ENCODE results near the gene ATXN2. TPM values are rescaled to one million over a fixed set of nuclear protein-coding genes. Genes with fewer than 3 reads are reported as not detected.
A peak's percentile ranks its signal among the peaks of the same experiment; 100 is the strongest.

Gene ATXN2
- total RNA-seq, 1 experiment from 2014 or later: 72.9 TPM

GRCh38 chr12:111451649-111452129 lies 147.4 kb downstream of the ATXN2 start:
- no peak overlapping the region for H3K23ac ChIP-seq (ENCODE audit: insufficient read length, low read depth, low read length)
- no peak overlapping the region for H2BK12ac ChIP-seq (ENCODE audit: insufficient read length, low read depth, low read length)
- H3K56ac ChIP-seq (ENCODE audit: insufficient read length, low read depth, low read length): no peak overlapping the region
- no peak overlapping the region; a peak in 1 of 7 replicates for H3K27ac Mint-ChIP-seq
- H2BK5ac ChIP-seq (ENCODE audit: insufficient read length, low read length): no peak overlapping the region
- H3K27ac ChIP-seq (ENCODE audit: insufficient read length, low read depth, low read length): no peak overlapping the region
- no CpG with 5 or more reads among the region's 6 CpGs for WGBS (ENCODE audit: extremely low coverage, insufficient read length, low lambda C conversion rate)
- H3K23me2 ChIP-seq (ENCODE audit: insufficient read length, low read depth, low read length, poor library complexity, severe bottlenecking): no peaks in the 10 kb centered on the region
- no peaks in the 10 kb centered on the region for H3K27me3 ChIP-seq (ENCODE audit: insufficient read depth, low read length)
- no peaks in the 10 kb centered on the region for H3K4me1 ChIP-seq (ENCODE audit: insufficient read depth, low read length)
- no peak overlapping the region for H3K9ac ChIP-seq (ENCODE audit: extremely low read depth, insufficient read length, low read length)
- H3K4me1 Mint-ChIP-seq: no peaks in the 10 kb centered on the region
- no peaks in the 10 kb centered on the region for H4K20me1 ChIP-seq (ENCODE audit: control insufficient read depth, insufficient read depth, insufficient read length)
- H2BK20ac ChIP-seq (ENCODE audit: low read depth, low read length, poor library complexity, severe bottlenecking): no peak overlapping the region
- peak; percentile 86 for TF ChIP-seq CTCF (conservative IDR thresholded peaks at IDR 0.05)
- no peak overlapping the region for H3K4me3 Mint-ChIP-seq
- H3K9me3 ChIP-seq (ENCODE audit: control insufficient read depth, low read depth, low read length): no peaks in the 10 kb centered on the region
- no peak overlapping the region for H4K91ac ChIP-seq (ENCODE audit: insufficient read length, low read depth, low read length)
- no peak overlapping the region for H4K8ac ChIP-seq (replicated peaks; ENCODE audit: insufficient read length, low read depth, low read length)
- no peak overlapping the region for H4K5ac ChIP-seq (ENCODE audit: insufficient read length, low read depth, low read length)
- no peak overlapping the region for H3K18ac ChIP-seq (ENCODE audit: insufficient read length, low read depth, low read length)
- H2AK5ac ChIP-seq (ENCODE audit: insufficient read length, low read length): no peak overlapping the region
- H3K36me3 Mint-ChIP-seq (ENCODE audit: insufficient read depth in 1 of 3, low read depth in 3 of 3): peaks cover 39 to 83% (median 65%) of the 10 kb centered on the region in 3 experiments; a peak in 6 of 7 replicates
- H3K27me3 Mint-ChIP-seq (ENCODE audit: low read depth): no peaks in the 10 kb centered on the region
- no peaks in the 10 kb centered on the region for H3K9me3 Mint-ChIP-seq
- H3K4me2 ChIP-seq (ENCODE audit: insufficient read depth, insufficient read length, low read length): no peak overlapping the region
- no peak overlapping the region for H3T11ph ChIP-seq (ENCODE audit: low read length)
- DNase-seq: no peak
- H3K79me1 ChIP-seq (ENCODE audit: insufficient read depth, low read depth, low read length, poor library complexity, severe bottlenecking): no peaks in the 10 kb centered on the region
- H2BK15ac ChIP-seq (ENCODE audit: low read depth, low read length): no peak overlapping the region
- H3K79me2 ChIP-seq (ENCODE audit: insufficient read depth, low read length): no peaks in the 10 kb centered on the region
- H2BK120ac ChIP-seq (ENCODE audit: low read depth, low read length, poor library complexity, severe bottlenecking): no peak overlapping the region
- H2AFZ ChIP-seq (ENCODE audit: low read length): no peak overlapping the region
- no peak overlapping the region for H3K14ac ChIP-seq (ENCODE audit: insufficient read depth, low read length)
- no peak overlapping the region for H3K4ac ChIP-seq (ENCODE audit: low read depth, low read length)

Measured in H9 (cell line).